Adrenal gland (tissue), 5 donors: ENCODE results near the gene MAP2K1.

ENCODE experiments used
- POLR2A ChIP-seq, 2 donors: fragments of 450-650 bp; IDR thresholded peaks; one replicate each; pipeline ENCODE4 v1.6.1; 2017; ENCODE audit warnings: antibody characterized with exemption in 2 of 2, mild to moderate bottlenecking in 2 of 2, moderate library complexity in 1 of 2
- TF ChIP-seq, protein P1 (sequence below), 6 experiments: fragments of 450-650 bp in 4 of 6; fragments of 200-600 bp in 2 of 6; sonication (generic) in 1 of 6; IDR thresholded peaks; 1 replicate in 5 of 6; 2 replicates in 1 of 6; pipeline versions ENCODE4 v1.5.1 to v1.8.0; 2016 to 2021; ENCODE audit warnings: antibody characterized with exemption in 6 of 6, mild to moderate bottlenecking in 2 of 6, moderate library complexity in 1 of 6
- donor health status: DM: no; HTN: no; CAD: no.

DNA sequence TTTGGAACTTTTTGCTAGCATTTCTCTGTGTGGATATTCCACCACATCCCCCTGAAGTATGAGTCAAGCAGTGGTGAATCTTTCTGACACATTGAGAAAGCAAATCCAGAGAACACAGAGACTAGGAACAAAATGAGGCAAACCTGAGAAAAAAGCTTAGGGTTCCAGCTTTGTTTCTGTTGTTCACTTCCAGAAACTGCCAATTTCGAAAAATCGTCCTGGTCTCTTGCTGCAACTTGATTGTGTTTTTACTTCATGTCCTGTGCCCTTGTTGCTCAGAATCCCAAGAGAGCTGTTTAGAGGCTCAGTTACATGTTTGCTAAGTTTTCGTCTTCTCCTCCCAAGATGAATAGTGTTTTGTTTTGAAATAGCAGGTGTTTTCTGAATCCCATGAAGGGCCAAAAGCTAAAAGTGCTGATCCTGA, 13.7 kb downstream of the MAP2K1 start:
- TF ChIP-seq, protein P1, sequence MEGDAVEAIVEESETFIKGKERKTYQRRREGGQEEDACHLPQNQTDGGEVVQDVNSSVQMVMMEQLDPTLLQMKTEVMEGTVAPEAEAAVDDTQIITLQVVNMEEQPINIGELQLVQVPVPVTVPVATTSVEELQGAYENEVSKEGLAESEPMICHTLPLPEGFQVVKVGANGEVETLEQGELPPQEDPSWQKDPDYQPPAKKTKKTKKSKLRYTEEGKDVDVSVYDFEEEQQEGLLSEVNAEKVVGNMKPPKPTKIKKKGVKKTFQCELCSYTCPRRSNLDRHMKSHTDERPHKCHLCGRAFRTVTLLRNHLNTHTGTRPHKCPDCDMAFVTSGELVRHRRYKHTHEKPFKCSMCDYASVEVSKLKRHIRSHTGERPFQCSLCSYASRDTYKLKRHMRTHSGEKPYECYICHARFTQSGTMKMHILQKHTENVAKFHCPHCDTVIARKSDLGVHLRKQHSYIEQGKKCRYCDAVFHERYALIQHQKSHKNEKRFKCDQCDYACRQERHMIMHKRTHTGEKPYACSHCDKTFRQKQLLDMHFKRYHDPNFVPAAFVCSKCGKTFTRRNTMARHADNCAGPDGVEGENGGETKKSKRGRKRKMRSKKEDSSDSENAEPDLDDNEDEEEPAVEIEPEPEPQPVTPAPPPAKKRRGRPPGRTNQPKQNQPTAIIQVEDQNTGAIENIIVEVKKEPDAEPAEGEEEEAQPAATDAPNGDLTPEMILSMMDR (IDR thresholded peaks at IDR 0.05) = no peak
- TF ChIP-seq POLR2A (IDR thresholded peaks at IDR 0.05) = no peak
